ELR (cell line): ENCODE measurements around the gene CD40.
"Not testable (repeated sequence)": the region's sequence is repeated elsewhere in the genome, so short reads cannot be mapped to it uniquely, and the experiment has no call there.

Source experiments
- DNase-seq: peaks from one replicate; pipeline ENCODE4 v3.0.0-alpha.2; 2015; ENCODE audit warnings: low read depth

CD40 gene

DNA sequence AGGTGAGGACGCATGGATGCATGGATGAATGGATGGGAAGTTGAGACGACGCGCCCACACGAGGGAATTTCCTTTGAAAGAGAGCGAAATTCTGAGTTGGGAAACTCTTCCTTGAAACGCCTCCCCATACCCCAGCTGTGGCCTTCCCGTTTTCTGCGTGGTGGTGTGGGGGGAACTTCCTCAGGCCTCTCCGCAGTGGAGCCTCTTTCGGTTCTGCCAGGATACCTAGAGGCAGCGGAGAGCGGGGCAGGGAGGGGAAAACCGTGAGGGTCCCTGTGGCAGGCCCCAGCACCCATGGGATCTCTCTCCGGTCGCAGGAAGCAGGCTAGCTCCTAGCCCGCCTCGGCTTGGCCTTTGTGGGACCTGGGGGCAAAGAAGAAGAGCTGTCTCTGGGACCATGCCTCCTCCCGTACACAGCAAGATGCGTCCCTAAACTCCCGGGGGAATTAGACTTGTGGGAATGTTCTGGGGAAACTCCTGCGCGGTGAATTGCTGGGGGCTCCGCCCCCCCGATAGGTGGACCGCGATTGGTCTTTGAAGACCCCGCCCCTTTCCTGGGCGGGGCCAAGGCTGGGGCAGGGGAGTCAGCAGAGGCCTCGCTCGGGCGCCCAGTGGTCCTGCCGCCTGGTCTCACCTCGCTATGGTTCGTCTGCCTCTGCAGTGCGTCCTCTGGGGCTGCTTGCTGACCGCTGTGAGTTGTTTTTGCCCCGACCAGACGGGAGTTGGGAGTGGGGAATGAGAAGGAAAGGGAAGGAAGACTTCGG, at the start of gene CD40:
CD40 (plus strand) TSS at position 611 of the 764 bp plus-strand sequence; CDS start at position 641, 30 bp downstream.
- DNase-seq: peak; percentile 76

DNA sequence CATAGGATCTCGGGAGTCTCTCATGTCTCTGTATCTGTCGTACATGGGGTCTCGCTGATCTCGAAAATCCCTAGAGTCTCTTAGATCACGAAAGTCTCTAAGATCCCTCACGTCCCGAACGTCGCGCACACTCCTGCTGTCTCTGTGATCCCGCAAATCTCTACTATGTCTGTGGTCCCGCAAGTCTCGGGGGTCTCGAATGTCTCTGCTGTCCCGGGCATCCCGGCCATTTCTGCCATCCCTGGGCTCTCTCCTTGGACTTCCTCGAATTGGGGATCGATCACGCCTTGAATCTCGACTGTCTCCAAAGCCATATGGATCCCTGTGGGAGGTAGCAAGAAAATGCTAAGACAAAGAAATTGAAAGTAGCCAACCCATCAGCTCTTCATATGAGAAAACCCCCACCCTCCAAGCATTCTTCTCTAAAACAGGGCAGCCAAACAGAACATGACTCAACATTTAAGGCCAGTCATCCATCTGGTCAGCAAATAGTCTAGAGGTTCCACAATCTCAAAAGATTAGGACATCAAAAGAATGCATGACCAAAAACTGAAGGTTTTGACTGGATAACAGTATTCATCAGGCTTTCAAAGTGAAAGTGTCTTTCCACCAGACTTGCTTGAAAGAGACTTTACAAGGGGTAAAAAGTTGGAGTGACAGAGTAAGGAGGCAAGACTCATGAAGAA, 47.8 kb upstream of the CD40 start:
- DNase-seq: peak; percentile 65

DNA sequence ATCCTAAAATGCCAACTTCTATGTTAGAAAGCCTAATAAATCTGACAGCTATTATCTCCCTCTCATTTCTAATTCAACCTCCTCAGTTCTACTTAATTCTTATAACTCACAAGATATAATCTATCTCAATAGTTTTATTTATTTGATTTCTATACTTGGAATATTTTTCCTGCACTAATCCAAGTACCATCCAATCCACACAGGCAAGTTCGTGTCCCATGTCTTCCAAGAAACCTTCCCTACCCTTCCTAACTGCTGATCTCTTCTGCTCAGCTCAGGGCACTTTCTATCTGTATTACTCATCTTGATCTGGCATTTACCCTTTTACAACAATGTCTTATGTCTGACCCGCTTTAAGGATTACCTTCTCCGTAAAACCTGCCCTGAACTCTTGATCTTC, 46.5 kb upstream of the CD40 start:
- DNase-seq: peak; percentile 14

DNA sequence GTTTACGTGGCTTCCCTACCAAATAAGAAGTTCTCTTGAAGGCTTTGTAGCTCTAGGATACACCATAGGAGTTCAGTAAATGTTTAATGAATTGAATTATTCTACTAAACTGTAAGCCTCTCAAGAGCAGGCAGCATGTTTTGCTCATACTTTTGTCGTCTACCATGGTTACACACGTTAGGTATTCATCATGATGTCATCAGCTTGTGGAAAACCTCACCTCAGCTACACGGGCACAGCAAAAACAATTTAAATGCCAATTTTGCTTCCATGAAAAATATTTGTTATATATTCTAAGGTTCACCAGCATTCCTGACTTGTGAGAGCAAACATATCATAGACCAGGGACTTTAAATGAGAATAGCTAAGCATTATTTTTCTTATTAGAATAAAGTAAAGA, 45.1 kb upstream of the CD40 start:
- DNase-seq: no peak

DNA sequence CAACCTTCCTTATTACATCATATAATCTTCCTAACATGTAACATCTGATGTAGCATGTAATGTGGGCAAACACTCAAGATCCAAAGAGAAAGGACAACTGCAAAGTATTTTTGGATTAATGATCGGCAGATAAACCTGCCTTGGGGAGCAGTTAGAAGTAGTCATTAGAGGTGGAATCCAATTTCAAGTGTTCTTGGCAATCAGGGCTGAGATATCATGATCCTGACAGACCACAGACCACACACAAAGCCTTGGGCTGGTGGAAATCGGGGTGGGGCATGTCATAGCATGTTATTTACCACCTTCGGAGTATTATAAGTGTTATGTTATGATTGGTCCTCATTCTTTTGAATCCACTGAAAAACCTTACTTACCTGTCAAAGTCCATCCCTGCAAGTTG, 44.7 kb upstream of the CD40 start:
- DNase-seq: no peak

DNA sequence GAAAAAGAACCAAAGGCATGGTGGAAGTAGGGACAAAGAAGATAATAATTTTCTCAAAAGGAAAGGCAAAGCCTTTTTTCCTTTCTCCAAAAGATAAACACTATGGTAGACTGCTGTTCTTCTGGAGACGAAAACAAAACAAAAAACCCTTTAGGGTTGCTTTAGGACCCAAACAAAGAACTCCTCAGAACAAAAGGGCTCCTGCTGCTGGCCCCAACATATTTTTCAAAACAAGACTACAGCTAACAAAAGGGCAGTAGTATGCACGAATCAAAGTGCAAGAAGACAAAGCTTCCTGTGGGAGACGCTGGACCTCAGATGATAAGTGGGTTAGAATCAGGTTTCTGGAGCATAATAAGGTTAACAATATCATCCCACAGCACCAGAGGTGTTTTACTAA, 44.1 kb upstream of the CD40 start:
- no peak for DNase-seq

DNA sequence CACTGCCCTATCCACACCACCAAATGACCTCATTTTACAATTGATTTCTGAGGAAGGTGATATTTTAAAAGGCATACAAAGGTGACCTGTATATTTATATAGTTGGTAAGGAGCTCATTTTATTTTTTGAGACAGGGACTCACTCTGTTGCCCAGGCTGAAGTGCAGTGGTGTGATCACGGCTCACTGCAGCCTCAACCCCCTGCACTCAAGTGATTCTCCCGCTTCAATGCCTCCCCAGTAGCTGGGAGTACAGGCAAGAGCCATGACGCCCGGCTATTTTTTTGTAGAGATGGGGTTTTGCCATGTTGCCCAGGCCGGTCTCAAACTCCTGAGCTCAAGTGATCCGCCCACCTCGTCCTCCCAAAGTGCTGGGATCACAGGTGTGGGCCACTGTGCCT, 41.3 kb upstream of the CD40 start:
- no peak for DNase-seq

DNA sequence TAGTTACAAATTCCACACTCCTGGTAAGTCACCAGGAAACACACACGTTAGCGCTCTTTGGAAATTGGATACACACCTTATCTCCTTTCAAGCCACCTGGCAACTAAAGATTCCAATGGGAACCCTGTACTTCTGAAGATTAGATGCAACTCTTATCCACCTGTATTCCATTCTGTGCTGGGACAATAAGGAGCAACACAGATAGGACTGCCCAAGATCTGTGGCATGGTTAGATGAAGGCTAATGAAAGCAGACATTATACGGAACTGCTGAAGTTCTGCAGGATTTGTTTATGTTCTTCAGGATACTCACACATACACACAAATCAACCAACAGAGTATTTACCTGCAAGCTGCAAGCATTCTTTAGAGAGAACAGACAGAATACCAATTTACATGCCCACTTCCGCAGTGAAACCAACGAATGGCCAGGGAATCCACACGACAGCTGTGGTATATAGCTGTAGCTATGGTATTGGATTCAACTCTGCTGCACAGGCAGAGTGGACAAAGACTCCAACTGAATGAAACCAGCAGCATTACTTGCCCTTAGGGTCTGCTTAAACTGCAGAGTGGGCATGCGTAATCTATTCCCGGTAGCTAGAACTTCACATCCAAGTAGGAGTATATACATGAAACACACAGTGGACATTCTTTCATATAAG, 40.3 kb upstream of the CD40 start:
- no peak for DNase-seq

DNA sequence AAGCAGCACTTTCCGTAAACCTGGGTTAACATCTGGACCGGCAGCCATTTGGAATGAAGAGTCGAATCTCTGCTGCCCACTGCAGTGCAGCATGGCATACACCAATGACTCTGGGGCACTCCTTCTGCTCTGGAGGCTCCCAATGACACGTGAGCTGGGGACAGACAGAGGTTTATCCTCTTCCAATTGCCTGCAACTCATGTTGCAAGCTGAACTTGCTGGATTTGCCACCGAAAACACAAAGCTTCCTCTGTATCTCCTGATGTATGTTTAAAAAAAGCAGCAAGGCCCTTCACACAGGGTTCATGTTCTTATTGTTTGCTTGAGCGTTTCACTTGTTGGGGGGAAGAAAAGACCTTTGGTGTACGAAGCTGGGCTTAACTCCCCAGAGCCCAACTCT, 39.2 kb upstream of the CD40 start:
- no peak for DNase-seq

DNA sequence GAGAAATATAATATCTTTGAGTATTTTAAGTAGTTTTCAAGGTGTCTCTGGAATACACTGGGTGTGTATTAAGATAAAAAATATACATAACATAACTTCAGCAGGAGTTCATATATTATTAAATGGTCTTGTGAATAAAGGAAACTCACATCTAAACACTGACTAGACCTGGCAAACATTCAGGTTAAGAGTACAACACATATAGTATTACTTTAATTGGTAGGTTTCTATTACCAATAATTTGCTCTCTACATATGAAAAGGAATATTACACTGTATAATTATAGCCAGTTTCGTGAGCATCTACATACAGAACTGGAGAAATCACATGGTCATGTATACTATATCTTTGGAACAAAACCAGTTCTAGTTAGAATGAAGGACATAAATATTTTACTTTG, 37.0 kb upstream of the CD40 start:
- no peak for DNase-seq

DNA sequence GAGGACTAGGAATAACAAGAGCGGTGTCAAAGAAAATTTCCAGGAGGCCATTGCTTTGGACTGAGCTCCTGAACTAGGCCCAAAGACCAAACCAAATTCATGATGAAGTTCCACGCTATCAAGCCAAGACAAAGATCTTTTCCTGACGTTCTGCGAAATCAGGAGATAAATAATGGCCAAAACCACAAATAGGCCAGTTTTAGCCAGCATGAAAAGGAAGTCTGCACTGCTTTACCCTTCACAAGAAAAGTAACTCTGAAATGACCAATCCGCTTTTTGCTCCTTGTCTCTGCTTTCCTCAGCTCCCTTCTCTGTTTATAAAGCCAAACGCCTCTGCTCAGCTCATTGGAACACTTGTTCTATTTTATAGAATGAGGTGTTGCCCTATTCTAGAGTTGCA, 35.0 kb upstream of the CD40 start:
- no peak for DNase-seq

DNA sequence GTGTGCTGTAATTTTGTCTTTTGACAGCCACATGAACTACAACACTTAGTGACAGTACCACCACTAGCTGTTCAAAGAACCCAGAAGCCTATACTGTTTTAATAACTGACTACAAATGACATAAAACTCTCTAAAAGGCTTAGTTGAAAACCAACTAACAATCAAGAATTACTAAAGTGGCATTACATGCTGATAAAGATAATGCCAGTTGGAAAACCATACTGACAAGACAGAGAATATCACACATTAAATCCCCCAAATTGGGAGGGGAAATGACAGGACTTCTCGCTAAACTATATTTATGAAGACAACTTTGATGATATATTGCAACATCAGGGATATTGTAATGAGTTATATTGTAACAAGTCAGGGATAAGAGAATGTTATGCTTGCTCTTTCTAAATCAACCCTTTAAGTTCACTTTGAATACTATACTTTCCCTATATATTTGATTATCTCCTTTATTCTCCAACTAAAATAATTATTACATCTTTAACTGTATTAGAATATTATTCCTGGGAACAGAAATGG, 34.5 kb upstream of the CD40 start:
- no peak for DNase-seq

DNA sequence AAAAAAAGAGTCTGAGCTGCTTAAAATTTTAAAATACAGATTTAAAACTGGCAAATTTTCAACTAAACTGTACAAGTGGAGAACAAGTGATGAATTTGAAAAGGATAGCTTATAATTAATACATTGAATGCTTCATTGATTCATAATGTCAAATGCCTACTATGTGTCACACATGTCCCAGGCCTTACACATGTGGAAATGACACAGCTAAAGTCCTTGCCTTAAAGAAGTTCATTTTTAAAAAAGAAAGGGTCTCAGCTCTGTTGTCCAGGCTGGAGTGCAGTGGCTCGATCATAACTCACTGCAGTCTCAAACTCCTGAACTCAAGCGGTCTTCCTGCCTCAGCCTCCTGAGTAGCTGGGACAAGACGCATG, 33.3 kb upstream of the CD40 start:
- DNase-seq: no peak

DNA sequence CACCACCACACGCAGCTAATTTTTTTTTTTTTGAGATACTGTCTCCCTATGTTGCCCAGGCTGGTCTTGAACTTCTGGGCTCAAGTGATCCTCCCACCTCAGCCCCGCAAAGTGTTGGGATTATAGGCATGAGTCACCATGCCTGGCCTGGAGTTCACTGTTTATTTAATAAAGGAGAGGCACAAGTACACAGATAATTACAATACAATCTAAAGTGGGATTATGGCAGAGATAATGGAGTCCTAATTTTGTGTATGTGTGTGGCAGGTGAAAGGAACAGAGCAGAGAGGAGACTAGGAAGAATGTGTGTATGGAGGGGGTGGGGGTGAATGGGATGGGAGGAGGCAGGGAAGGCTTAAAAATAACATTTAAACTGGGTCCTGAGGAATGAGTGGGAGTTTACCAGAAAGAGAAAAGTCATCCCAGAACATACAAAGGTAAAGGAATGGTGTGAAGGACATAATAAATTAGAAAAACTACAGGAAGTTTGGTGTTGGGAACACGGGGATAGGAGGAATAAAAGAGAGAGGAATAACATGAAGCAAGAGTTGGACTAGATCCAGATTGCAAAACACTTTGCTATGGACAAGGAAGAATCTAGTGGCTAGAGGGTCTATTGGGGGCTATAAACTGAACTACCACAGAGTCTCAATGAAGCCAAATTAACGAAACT, 32.8 kb upstream of the CD40 start:
- peak; percentile 61 for DNase-seq

DNA sequence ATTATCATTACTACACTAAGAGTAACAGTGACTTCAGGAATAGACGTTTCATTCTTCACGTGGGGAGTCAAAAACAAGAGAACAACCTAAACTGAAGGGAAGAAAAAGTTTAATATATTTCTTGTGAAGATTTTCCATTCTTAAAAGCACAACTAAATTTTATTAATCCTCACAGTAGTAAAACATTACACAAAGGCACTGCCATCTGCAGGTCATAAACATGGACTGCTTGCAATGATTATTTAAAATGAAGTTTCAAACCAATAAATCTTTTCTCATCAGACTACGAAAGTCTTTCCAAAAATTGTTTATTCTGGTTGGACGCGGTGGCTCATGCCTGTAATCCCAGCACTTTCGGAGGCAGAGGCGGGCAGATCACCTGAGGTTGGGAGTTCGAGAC, 31.0 kb upstream of the CD40 start:
- peak; percentile 48 for DNase-seq

DNA sequence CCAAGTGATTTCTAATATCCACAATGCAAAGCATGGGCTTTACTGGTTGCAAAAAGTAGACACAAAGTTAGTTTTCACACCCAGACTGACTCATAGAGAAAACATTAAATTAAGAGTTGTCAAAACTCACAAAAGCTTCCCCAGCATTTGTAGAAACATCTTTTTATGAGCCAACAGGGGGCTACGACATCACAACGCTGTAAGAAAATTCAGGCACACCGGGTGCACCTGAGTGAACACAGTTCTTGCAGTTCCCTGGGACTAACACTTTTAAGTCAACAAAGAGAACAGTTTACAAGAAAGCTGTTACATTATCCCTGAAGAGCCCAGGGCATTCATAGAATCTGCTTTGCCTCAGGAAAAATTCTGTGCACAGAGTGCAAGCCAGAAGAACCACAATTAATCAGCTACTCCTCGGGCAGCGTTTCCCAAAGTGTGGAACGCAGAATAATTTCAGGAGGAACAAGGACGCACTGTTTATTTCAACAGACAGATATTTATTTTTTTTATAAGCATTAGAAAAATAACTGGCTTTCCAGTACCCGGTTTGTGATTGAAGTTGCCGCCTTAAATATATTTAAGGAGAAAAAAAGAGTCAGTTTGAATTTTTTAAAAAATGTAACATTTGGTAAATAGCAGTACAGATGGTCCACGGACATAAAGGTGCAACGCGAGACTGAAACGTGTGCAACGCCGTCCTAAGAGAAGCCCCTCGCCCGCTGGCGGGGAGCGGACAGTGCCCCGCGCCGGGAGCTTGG, 29.5 kb upstream of the CD40 start:
- DNase-seq: peak; percentile 49

DNA sequence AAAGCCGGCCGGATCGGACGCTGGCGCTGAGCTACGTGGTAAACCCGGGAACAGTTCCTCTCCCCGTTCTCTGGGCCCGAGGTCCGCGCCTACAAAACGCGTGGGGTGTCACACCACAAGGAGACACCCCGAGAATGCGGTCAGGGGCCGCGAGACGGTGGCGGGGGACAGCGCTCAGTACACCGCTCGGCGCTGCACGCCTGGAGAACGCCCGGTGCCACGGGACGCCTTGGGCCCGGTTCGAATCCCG, 29.0 kb upstream of the CD40 start:
- peak; percentile 67 for DNase-seq

DNA sequence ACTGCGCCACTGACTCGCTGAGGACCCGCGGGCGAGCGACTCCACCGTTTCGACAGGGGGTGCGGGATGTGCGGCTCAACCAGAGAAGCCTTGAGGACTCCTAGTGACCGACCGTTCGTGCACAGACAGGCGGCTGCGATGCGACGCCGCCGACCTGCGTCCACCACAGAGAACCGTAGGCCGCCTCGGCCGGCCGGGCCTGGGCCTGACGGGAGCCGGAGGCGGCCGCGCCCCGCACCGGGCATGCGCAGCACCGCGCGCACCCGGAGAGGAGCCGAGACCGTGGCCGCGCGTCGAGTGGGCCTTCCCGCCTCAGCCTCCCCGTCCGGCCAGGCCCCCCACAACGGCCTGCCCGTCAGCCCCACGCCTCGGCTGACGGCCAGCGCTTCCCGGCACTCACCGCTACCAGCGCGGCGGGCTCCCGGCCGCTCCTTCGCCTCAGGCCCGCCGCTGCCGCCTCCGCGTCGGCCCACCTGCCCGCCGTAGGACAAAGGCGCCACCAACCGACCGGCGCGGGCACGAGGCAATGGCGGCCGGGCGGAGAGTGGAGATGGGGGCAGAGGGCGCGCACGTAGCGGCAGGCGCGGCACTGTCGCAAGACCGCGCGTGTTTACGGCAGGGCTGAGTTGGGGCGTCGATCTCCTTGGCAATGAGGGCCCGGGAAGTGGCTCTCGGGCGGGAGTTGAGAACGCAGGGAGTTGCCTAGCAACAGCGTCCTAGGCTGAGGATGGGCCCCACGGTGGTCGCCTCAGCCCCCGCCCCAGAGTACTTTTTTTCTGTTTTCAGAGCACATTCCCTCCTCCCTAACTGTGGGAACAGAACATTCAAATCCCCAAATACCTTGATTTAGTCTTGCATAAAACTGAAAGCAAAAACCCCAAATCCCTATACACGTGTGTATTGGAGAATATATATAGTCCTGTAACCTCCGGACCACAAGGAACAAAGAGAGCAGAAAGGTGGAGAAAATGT, 28.4 kb upstream of the CD40 start, which contains the start of gene NCOA5:
NCOA5 (minus strand) TSS at position 546 of the 972 bp plus-strand sequence. CDS start 10,538 bp downstream, outside the sequence.
- peak; percentile 98 for DNase-seq

DNA sequence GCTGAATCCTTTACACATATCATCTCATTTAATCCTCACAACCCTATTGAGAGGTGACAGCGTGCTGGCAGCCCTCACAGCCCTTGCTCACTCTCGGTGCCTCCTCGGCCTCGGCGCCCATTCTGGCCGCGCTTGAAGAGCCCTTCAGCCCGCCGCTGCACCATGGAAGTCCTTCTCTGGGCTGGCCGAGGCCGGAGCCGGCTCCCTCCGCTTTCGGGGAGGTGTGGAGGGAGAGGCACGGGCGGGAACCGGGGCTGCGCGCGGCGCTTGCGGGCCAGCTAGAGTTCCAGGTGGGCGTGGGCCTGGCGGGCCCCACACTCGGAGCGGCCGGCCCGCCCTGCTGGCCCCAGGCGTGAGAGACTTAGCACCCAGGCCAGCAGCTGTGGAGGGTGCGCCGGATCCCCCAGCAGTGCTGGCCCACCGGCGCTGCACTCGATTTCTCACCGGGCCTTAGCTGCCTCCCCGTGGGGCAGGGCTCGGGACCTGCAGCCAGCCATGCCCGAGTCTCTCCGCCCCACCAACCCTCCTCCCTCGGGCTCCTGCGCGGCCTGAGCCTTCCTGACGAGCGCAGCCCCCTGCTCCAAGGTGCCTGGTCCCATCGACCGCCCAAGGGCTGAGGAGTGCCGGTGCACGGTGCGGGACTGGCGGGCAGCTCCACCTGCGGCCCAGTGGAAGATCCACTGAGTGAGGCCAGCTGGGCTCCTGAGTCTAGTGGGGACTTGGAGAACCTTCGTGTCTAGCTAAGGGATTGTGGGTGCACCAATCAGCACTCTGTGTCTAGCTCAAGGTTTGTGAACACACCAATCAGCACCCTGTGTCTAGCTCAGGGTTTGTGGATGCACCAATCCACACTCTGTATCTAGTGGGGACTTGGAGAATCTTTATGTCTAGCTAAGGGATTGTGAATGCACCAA, 26.2 kb upstream of the CD40 start:
- DNase-seq: not testable (repeated sequence)

DNA sequence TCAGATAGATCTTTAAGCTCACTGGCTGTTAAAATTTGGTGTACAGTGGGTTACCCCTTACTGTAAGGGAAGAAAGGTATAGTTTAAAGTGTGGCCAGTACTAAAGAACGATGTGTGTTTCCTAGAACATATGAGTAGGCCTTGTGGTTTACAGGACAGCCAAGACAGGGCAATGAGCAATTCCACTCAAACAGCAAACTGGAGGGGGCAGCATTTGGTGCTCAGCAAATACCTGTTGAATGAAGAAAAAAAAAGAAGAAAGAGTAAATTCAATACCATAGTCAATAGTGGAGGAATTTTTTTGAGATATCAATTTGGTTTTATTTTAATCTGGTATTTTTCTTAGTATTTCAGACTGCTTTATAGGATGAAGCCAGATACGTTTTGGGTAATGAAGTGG, 24.6 kb upstream of the CD40 start:
- DNase-seq: peak; percentile 41
